ENCODE measurements around the gene CMTM6.
"Not testable (repeated sequence)": the region's sequence is repeated elsewhere in the genome, so short reads cannot be mapped to it uniquely, and the experiment has no call there.

Gene CMTM6

DNA sequence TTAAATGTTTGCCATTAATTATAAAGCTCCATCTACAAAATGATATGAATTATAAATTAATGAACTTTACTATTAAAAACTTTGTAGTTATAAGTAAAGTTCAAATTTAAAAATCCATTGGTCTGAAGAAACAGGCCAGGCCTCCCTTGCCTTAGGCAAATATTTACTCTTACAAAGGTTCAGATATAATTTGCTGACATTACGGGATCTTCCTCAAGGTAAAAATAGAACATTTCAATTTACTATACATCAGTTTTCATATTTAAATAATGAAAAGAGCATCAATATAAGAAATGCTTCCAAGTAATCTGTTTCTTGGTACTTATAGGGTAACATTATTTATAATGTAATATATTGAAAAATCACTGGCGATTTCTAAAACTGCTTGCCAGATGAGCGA is 3.7 kb downstream of the CMTM6 start:
- FAIRE-seq = no peak

DNA sequence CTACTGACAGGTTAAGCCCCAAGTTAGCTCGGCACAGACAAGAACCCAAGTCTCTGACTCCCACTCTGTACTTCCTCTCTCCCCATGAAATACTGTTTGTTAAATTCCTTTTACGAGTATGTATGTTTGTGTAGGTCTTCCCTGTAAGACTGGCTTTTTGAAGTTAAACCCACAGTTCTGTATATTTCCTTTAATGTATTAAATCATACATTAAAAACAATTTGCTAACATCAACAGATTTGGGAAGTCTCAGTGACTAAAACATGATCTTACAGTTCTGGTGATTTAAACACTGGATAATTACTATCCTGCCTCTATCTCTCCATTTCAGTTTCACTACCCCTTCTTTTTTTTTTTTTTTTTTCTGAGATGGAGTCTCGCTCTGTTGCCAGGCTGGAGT is 4.4 kb downstream of the CMTM6 start:
- no peak for FAIRE-seq

DNA sequence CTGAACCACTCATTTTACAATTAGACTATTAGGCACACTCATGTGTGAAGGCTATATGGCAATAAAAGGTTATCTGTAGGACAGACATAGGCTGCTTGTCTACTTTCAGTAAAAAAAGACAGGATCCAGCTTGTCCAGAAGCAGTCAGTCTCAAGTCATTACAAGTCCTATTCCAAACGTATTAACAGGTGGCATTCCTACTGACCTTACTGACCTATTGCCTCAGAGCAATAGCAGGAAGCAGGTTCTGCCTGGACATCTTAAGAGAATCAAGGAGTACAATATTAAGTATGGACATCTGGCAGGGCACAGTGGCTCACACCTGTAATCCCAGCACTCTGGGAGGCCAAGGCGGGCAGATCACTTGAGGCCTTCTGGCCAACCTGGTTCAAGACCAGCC is 7.0 kb downstream of the CMTM6 start:
- FAIRE-seq = no peak

DNA sequence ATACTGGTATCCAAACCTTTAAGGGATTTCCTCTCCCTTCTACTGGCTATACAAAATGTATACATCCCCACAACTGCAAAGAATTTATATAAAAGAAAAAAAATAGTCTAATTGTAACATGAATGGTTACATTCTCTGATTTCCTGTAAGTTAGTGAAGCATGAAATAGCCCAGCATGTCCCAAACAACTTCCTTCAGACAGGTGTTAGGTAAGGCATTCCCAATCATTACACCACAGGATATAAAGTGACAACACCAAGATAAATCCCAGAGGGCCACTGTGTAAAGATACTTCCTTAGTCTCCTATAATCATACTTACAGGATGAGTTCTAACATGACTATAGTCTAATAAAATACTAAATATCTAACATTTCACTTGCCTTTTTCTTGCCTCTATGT is 7.6 kb downstream of the CMTM6 start:
- FAIRE-seq = no peak

- no peak for FAIRE-seq
Measured at GRCh38 chr3:32493437-32494414, 8.9 kb downstream of the CMTM6 start.

DNA sequence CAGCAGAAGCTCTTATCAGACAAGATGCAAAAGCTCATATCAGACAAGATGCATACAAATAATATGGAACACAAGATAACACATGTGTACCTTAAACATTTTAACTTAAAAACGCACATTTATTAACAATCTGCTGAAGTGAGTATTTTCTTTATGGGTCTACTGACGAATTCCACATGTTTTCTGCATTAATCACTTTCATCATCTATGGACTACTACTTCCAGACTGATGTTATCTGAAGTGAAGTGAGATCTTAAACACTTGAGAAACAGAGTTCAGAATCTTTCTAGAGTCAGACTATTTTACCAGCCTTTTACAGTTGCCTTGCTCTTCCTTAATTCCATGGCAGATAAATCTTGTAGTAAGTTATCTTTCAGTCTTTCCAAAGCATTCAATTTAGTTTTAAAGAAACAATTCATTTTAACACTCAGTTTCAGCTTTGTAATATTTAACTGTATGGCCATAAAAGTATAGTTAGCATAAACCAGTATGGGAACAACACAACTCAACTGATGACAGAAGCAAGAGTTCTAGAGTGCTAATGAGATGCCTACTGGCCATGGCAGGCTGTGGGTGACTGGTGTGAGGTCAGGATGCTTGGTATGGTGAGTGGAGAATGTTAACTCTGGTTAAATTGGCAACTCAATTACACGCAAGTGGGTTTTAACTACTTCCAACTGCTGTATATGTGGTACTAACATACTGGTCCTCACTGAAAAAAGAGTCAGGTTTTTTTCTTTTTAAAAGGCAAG is 9.8 kb downstream of the CMTM6 start:
- FAIRE-seq = no peak

DNA sequence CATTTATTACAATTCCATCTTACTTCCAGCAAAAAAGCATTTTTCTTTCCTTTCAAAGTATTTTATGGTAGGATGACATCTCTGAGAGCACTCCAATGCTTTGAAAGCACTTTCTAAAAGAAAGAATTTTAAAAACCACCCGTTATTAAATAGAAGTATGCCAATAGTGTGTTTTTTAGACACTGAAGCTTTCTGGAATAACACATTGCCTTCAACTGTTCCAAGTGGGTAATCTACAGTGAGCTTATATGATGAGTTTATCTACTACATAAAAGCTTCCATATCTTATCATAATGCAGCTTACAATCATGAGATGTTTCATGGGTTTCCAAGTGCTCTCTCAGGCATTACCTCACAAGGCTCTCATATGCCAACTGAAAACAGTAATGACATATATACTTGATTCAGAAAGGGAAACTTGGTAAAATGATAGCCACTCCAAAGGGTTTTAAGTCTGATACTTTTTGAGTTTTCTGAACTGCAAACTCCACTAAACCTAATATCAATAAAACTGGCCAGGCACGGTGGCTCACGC is 14.1 kb downstream of the CMTM6 start:
- no peak for FAIRE-seq

DNA sequence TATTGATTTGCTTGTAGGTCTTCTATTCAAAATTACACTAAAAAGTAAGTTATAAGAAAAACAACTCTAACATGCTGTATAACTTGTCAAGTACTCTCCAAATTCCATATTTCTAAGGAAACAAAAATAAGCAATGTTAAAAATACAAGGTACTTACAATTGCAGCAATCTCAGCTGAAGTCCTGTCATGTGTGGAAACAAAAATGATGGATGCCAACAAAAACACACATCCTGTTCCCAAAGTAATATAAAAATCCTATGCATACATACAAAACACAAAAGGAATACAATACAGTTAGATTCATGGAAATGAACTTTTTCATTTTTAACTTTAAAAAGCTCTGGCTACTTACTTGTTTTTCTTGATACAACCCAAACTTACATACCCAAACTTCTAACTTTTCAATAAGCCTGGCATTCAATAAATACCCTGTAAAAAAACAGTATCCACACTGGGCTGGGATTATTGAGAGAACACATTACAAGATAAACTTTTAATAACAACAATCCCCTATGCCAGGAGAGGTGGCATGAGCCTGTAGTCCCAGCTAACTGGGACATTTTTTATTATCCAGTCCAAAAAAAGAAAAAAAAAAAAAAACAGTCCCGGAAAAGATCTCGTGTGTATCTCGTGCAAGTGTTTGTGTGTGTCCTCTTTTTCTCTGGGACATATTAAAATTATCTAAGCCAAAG is 14.7 kb downstream of the CMTM6 start:
- no peak for FAIRE-seq

DNA sequence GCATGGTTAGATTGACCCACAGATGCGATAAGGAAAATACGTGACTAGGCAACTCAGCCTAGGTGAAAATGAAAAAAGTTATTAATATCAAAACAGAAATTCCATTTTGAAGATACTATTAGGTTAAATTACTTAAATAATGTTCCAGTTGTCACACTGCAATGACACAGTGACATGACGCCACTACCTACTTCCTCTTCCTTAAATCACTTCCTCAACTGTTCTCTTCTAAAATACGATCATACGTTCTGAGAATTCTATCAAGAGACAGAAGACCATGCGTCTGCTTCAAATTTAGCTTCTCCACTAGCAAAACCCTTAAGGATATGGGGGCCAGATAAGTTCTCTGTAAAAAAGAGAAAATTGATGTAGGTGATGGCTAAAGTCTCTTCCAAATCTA is 18.2 kb downstream of the CMTM6 start:
- FAIRE-seq = no peak

DNA sequence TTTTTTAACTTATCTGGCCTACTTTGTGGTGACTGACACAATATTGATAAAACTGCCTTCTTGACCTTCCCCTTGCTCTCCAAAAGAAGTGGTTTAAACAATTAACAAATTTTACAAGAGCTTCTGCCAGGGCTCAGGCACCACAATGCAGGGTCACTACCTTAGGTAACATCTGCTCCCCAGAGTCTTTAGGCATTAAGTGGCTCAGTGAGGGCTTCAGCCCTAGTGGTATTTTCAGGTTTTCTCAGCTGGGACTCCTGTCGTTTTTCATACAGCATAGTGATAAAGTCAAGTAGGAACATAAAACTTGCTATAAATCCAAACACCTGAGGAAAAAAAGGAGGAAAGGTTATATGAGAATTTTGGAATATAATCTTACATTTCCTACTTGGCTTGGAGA is 18.9 kb downstream of the CMTM6 start:
- FAIRE-seq = no peak

DNA sequence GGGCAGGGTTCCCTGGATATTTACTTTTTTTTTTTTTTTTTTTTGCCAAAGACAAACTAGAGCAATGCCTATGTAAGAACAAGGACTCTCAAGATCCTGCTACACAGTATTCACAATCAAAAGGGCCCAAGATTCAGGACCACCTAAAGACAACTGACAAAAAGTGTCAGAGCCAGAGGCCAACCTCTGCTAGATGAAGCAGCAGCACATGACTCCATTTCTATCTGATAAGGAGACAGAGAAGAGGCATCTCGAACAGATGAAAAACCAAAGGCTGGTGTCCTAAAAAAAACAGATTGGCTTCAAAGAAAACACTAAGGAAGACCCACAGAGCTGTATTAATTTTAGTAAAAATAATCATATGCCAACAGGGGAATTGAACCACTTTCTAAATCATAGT is 20.0 kb downstream of the CMTM6 start:
- FAIRE-seq = no peak

- no peak for FAIRE-seq
Measured at GRCh38 chr3:32481791-32482631, 20.6 kb downstream of the CMTM6 start.

DNA sequence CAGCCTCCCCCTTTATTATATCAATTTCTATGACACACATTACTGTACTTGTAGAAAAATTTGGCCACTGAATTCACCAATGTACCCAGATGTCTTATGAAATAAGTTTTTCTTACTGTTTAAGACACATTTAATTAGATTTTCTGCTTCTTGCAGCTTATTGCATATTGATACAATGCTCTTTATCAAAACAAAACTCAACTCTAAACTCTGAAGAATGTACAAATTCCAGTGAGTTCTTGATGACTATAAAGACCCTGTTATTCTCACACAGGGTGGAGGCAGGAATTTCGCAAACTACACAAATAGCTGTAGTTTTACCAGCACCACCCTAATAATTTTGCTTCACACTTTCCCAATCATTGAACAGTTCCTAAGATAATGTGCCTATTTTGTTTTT is 22.0 kb downstream of the CMTM6 start:
- no peak for FAIRE-seq

DNA sequence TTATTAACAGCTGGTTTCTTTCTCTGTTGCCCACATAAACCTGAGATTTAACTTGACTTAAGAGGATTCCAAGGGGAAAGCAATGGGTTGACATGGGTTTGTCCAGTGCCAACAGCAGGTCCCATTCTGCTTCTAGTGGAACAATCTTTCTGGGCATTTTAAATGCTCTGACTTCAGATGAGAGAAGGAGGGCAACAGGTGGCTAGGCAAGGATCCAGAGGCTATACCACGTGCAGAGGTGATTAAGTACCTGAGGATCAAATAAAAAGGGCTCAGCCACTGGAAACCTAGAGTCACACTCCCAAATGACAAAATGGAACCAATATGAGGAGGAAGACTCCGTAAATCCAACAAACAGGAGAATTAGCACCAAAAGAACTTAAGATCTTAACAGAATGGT is 28.5 kb downstream of the CMTM6 start:
- FAIRE-seq = no peak

DNA sequence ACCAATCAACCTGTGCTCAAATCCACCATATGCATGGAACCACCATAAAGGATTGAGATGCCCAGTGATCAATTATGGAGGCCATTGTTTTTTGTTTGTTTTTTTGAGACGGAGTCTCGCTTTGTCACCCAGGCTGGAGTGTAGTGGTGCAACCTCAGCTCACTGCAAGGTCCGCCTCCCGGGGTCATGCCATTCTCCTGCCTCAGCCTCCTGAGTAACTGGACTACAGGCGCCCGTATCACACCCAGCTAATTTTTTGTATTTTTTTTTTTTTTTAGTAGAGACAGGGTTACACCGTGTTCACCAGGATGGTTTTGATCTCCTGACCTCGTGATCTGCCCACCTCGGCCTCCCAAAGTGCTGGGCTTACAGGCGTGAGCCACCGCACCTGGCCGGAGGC is 30.5 kb downstream of the CMTM6 start:
- FAIRE-seq = not testable (repeated sequence)

DNA sequence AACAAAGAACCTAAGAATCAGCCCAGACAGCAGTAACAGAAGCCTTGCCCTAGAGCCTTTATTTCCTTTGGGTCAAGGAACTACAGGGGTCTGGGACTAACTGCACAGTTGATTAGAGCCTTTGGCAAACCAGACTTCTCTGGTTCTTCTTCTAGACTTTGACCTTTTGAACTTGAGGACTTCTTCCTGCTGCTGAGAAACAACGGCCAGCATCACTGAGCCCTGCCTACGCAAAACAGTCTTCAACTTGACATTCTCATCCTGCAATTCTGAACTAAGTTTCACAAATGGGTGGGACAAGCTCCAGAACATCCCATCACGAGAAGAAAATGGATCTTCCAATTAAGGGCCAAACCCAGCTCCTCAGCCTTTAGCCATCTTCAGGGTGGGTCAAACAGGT is 31.4 kb downstream of the CMTM6 start:
- FAIRE-seq = no peak

GRCh38 chr3:32470362-32470761 is 32.3 kb downstream of the CMTM6 start:
- FAIRE-seq = no peak

- FAIRE-seq = no peak
Measured at GRCh38 chr3:32469151-32469874, 33.3 kb downstream of the CMTM6 start.

GRCh38 chr3:32467333-32468070 is 35.1 kb downstream of the CMTM6 start:
- FAIRE-seq = no peak

DNA sequence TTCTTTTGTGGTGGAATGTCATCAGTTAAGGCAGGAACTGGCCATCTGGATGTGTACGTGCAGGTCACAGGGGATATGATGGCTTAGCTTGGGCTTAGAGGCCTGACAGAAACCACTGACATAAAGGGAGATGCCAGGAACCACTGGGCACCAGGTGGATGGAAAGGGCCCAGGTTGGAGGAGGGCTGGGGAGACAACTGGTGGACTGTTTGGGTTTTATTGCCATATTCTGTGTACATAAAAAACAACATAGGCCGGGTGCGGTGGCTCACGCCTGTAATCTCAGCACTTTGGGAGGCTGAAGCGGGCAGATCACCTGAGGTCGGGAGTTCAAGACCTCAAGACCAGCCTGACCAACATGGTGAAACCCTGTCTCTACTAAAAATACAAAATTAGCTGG is 35.8 kb downstream of the CMTM6 start:
- not testable (repeated sequence) for FAIRE-seq

- not testable (repeated sequence) for FAIRE-seq
Measured at GRCh38 chr3:32464726-32465125, 37.9 kb downstream of the CMTM6 start.

All from colon (tissue), 2 donors.